AG04450 (cell line): ENCODE data around the gene SLC25A5. TPM values are rescaled to one million over a fixed set of nuclear protein-coding genes. Genes with fewer than 3 reads are reported as not detected.

Source experiments
- CTCF ChIA-PET: fragments of 300-600, 350-600 bp; formaldehyde crosslinking; extraction: SDS; loops from one replicate; lab custom pipeline; 2022; ENCODE audit warnings: antibody characterized with exemption, inconsistent platforms; lab: Charles Lee
- POLR2A ChIA-PET: fragments of 350-600 bp; formaldehyde crosslinking; extraction: SDS; loops from one replicate; lab custom pipeline; 2021; ENCODE audit warnings: antibody characterized with exemption, inconsistent platforms; lab: Yijun Ruan, JAX
- DNase-seq: peaks from one replicate; pipeline ENCODE4 v3.0.0-alpha.2; 2011; ENCODE audit warnings: low read depth, low spot score
- H3K27ac ChIP-seq: one replicate; pipeline ENCODE4 v1.5.1; 2012; ENCODE audit warnings: low read depth, low read length, control low read depth
- H3K27me3 ChIP-seq: one replicate; pipeline ENCODE4 v1.6.0; 2012; ENCODE audit warnings: low read length; ENCODE audit not compliant: control insufficient read depth, insufficient read depth
- H3K4me3 ChIP-seq: 2 replicates; pipeline ENCODE4 v1.5.1; 2011; ENCODE audit warnings: mild to moderate bottlenecking, low read depth, low read length, control low read depth
- H3K9me3 ChIP-seq: 2 replicates; pipeline ENCODE4 v1.5.1; 2012; ENCODE audit warnings: low read length; ENCODE audit not compliant: control insufficient read depth, insufficient read depth
- polyA plus RNA-seq: library from polyadenylated mRNA; depleted of rRNA; stranded (reverse); fragments of >200 nt; gene quantifications from 2 replicates; pipeline ENCODE4 v1.2.3, GENCODE V29; 2011
- TF ChIP-seq, protein P1 (sequence below): IDR thresholded peaks from 2 replicates; pipeline ENCODE4 v1.5.1; 2011; ENCODE audit warnings: low read depth, low read length, control low read depth, inconsistent platforms

The SLC25A5 gene
- polyA plus RNA-seq, 1 experiment, result 227 TPM

DNA sequence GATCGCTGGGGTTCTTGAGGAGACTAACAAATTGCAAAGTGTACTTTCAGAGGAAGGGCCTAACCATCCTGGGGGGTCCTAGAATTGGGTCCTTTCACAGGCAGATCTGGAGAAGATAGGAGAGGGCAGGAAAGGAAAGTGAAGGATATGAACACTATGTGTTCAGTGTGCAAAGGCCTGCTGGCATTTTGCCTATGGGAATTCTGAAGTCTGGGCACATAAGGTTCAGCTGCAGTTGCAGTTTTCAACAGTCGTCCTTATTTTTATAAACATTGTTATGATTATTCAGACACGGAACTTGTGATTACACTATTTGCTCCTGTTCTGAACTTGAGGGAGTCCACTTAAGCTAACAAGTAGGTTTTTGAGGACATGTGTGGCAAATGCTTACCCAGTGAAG lies 1.3 kb upstream of the SLC25A5 start:
- H3K27me3 ChIP-seq, result no peaks in the 10 kb centered on the region
- TF ChIP-seq, protein P1, sequence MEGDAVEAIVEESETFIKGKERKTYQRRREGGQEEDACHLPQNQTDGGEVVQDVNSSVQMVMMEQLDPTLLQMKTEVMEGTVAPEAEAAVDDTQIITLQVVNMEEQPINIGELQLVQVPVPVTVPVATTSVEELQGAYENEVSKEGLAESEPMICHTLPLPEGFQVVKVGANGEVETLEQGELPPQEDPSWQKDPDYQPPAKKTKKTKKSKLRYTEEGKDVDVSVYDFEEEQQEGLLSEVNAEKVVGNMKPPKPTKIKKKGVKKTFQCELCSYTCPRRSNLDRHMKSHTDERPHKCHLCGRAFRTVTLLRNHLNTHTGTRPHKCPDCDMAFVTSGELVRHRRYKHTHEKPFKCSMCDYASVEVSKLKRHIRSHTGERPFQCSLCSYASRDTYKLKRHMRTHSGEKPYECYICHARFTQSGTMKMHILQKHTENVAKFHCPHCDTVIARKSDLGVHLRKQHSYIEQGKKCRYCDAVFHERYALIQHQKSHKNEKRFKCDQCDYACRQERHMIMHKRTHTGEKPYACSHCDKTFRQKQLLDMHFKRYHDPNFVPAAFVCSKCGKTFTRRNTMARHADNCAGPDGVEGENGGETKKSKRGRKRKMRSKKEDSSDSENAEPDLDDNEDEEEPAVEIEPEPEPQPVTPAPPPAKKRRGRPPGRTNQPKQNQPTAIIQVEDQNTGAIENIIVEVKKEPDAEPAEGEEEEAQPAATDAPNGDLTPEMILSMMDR, result no peak
- CTCF ChIA-PET, result no interaction called here
- POLR2A ChIA-PET, result no interaction called here
- H3K9me3 ChIP-seq, result no peaks in the 10 kb centered on the region; the same call in 1 of the 2 replicates
- no peak overlapping the region for H3K27ac ChIP-seq
- H3K4me3 ChIP-seq, result no peak overlapping the region
- DNase-seq, result no peak

- CTCF ChIA-PET, result no interaction called here
- no peaks in the 10 kb centered on the region for H3K27me3 ChIP-seq
- TF ChIP-seq, protein P1, result no peak
- H3K4me3 ChIP-seq, result no peak overlapping the region
- POLR2A ChIA-PET, result interaction anchor here (1.0 kb wide), 2 partner anchors 36 to 108 kb away, joined by 4 to 5 read pairs; no protein-coding TSS in a partner anchor
- H3K27ac ChIP-seq, result no peak overlapping the region
- no peak for DNase-seq
- H3K9me3 ChIP-seq, result no peaks in the 10 kb centered on the region; the same call in 1 of the 2 replicates
Observed at GRCh38 chrX:119467433-119467832, 811 bp upstream of the SLC25A5 start.

DNA sequence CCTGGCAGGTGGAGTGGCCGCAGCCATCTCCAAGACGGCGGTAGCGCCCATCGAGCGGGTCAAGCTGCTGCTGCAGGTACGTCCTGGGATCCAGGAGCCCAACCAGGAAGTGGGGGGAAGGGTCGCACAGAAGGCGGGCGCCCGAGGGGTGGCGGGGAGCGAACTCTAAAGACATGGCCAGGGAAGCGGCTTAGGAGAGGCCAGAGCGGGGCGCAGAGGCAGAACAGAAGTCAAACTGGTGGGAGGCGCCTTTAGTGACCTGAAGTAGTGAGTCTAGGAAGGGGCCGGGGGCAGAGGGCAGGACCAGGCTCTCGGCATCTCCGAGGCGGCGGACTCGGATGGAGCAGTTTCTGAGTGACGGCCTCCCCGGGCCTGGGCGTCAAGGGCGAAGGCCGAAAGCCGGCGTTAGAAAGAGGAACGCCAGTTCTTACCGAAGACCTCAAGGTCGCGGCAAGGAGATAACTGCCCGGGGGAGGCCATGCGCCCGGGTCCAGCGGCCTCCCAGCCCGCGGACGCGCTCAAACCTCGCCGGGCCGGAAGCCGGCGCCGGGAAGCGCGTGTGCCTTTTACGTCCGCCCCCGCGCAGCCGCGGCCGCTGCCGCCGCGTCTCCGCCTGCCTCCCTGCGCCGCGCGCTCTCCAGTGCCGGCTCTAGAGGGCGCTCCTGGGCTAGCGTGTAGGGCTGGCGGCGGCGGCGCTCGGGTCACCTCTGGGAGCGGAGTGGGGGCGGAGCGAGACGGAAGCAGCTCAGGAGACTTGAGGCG lies 488 bp downstream of the SLC25A5 start:
- DNase-seq, result no peak
- POLR2A ChIA-PET, result interaction anchor here (0.7 to 1.0 kb wide), 5 partner anchors 8 to 106 kb away, joined by 3 to 6 read pairs (median 4); no protein-coding TSS in a partner anchor
- peak overlapping the region; percentile 79 for H3K4me3 ChIP-seq
- CTCF ChIA-PET, result interaction anchor here (0.6 to 2.6 kb wide), 14 partner anchors 9 to 970 kb away, joined by 3 to 20 read pairs (median 4); partner anchors contain the start of gene UBE2A
- no peaks in the 10 kb centered on the region; the same call in 1 of the 2 replicates for H3K9me3 ChIP-seq
- H3K27ac ChIP-seq, result peak overlapping the region; percentile 47
- TF ChIP-seq, protein P1, result peak; percentile 50
- H3K27me3 ChIP-seq, result no peaks in the 10 kb centered on the region

- H3K27ac ChIP-seq, result no peak overlapping the region
- POLR2A ChIA-PET, result no interaction called here
- no peak for DNase-seq
- H3K9me3 ChIP-seq, result no peaks in the 10 kb centered on the region; the same call in 1 of the 2 replicates
- peak overlapping the region; percentile 71 for H3K4me3 ChIP-seq
- H3K27me3 ChIP-seq, result no peaks in the 10 kb centered on the region
- CTCF ChIA-PET, result interaction anchor here (0.6 to 2.6 kb wide), 13 partner anchors 9 to 308 kb away, joined by 3 to 20 read pairs (median 4); partner anchors contain the start of gene UBE2A
- TF ChIP-seq, protein P1, result no peak
Observed at GRCh38 chrX:119469313-119469635, 1.0 kb downstream of the SLC25A5 start.
